A673 (cell line): Measurements from ENCODE around the gene OR6C68.
"Not testable (repeated sequence)": the region's sequence is repeated elsewhere in the genome, so short reads cannot be mapped to it uniquely, and the experiment has no call there.

Source experiments
- CTCF ChIP-seq: fragments of 300-800, 200-600 bp; sonication (generic); conservative IDR thresholded peaks from 2 replicates; pipeline ENCODE4 v1.5.1; 2017; ENCODE audit warnings: low read depth, mild to moderate bottlenecking, antibody characterized with exemption, low read length, moderate library complexity, mixed read lengths
- EZH2 ChIP-seq: fragments of 200-600 bp; sonication (generic); IDR thresholded peaks from 2 replicates; pipeline ENCODE4 v1.6.1; 2017; ENCODE audit warnings: borderline replicate concordance, low read depth, mild to moderate bottlenecking, mixed read lengths, antibody characterized with exemption, low read length; ENCODE audit not compliant: poor library complexity, severe bottlenecking

GRCh38 chr12:55479136-55479535, 13.0 kb upstream of the OR6C68 start:
- not testable (repeated sequence) for TF ChIP-seq EZH2, CTCF
